ENCODE results near the gene MC1R. TPM values are rescaled to one million over a fixed set of nuclear protein-coding genes. Genes with fewer than 3 reads are reported as not detected.
A peak's percentile ranks its signal among the peaks of the same experiment; 100 is the strongest.

Gene MC1R
- total RNA-seq, 1 donor: 15.9 TPM

GRCh38 chr16:89895482-89896250 lies 23.0 kb upstream of the MC1R start:
- no peak for DNase-seq (ENCODE audit: low read depth in 2 of 3, low spot score in 2 of 3)

- DNase-seq (ENCODE audit: low read depth in 2 of 3, low spot score in 2 of 3): no peak
Measured at GRCh38 chr16:89897204-89897603, 21.5 kb upstream of the MC1R start.

- no peak for DNase-seq (ENCODE audit: low read depth in 2 of 3, low spot score in 2 of 3)
Measured at GRCh38 chr16:89898201-89898967, 20.3 kb upstream of the MC1R start.

GRCh38 chr16:89899879-89900481 lies 18.7 kb upstream of the MC1R start:
- DNase-seq (ENCODE audit: low read depth in 2 of 3, low spot score in 2 of 3): no peak

GRCh38 chr16:89900885-89901284 lies 17.8 kb upstream of the MC1R start:
- no peak for DNase-seq (ENCODE audit: low read depth in 2 of 3, low spot score in 2 of 3)

GRCh38 chr16:89902980-89903379 lies 15.7 kb upstream of the MC1R start:
- DNase-seq (ENCODE audit: low read depth in 2 of 3, low spot score in 2 of 3): no peak

- DNase-seq (ENCODE audit: low read depth in 2 of 3, low spot score in 2 of 3): no peak
Measured at GRCh38 chr16:89903908-89904515, 14.7 kb upstream of the MC1R start.

GRCh38 chr16:89904606-89905510 lies 13.8 kb upstream of the MC1R start:
- DNase-seq (ENCODE audit: low read depth in 2 of 3, low spot score in 2 of 3): no peak

- DNase-seq (ENCODE audit: low read depth in 2 of 3, low spot score in 2 of 3): no peak
Measured at GRCh38 chr16:89905511-89906139, 13.0 kb upstream of the MC1R start.

- no peak for DNase-seq (ENCODE audit: low read depth in 2 of 3, low spot score in 2 of 3)
Measured at GRCh38 chr16:89906140-89907025, 12.3 kb upstream of the MC1R start.

- no peak for DNase-seq (ENCODE audit: low read depth in 2 of 3, low spot score in 2 of 3)
Measured at GRCh38 chr16:89907055-89907814, 11.4 kb upstream of the MC1R start.

GRCh38 chr16:89908236-89908635 lies 10.4 kb upstream of the MC1R start:
- DNase-seq (ENCODE audit: low read depth in 2 of 3, low spot score in 2 of 3): no peak

- DNase-seq (ENCODE audit: low read depth in 2 of 3, low spot score in 2 of 3): peak; percentile 46 to 67 (median 63)
Measured at GRCh38 chr16:89909777-89910716, 8.6 kb upstream of the MC1R start.

GRCh38 chr16:89910717-89911354 lies 7.8 kb upstream of the MC1R start:
- DNase-seq (ENCODE audit: low read depth in 2 of 3, low spot score in 2 of 3): no peak

- DNase-seq (ENCODE audit: low read depth in 2 of 3, low spot score in 2 of 3): no peak
Measured at GRCh38 chr16:89911375-89911774, 7.3 kb upstream of the MC1R start.

GRCh38 chr16:89912143-89912542 lies 6.5 kb upstream of the MC1R start:
- DNase-seq (ENCODE audit: low read depth in 2 of 3, low spot score in 2 of 3): no peak
